GM12878 (cell line): ENCODE measurements around the gene SFXN5. TPM values are rescaled to one million over a fixed set of nuclear protein-coding genes. Genes with fewer than 3 reads are reported as not detected.

Source experiments
- ATAC-seq: fragments of 200-7000 bp; cut with Tn5 transposase; 3 replicates; pipeline ENCODE4 v1.9.1; 2020; ENCODE audit warnings: mild to moderate bottlenecking, moderate library complexity
- BruUV-seq: library from RNA; stranded (reverse); fragments of 400-500 nt; replicated peaks from 2 replicates; lab custom pipeline; 2021; lab: Mats Ljungman, UMichigan
- CTCF ChIA-PET: fragments of 300-600 bp; sonication (Branson Sonifier 250); formaldehyde crosslinking; extraction: SDS; loops from one replicate; lab custom pipeline; 2021; ENCODE audit warnings: inconsistent platforms; lab: Yijun Ruan, JAX
- POLR2A ChIA-PET: fragments of 350-600 bp; formaldehyde crosslinking; extraction: SDS; loops from one replicate; lab custom pipeline; 2021; ENCODE audit warnings: inconsistent platforms; lab: Charles Lee
- RAD21 ChIA-PET: fragments of 300-600 bp; sonication (Branson Sonifier 250); formaldehyde crosslinking; loops from one replicate; lab custom pipeline; 2023; ENCODE audit warnings: antibody characterized with exemption; ENCODE audit not compliant: unreplicated experiment; lab: Charles Lee
- SMC1A ChIA-PET: fragments of 300-600 bp; sonication (Branson Sonifier 250); formaldehyde crosslinking; loops from one replicate; lab custom pipeline; 2023; ENCODE audit not compliant: unreplicated experiment, uncharacterized antibody; lab: Charles Lee
- DNase-seq: peaks from one replicate; pipeline ENCODE4 v3.0.0-alpha.2; 2011; ENCODE audit warnings: low read depth, low spot score
- FAIRE-seq: peaks from 3 replicates; lab custom pipeline; 2011; peaks lifted over from hg19 to GRCh38; lab: Jason Lieb, UNC
- H2AFZ ChIP-seq: 2 replicates; pipeline ENCODE4 v1.6.0; 2011; ENCODE audit warnings: low read depth, low read length, control low read depth; ENCODE audit not compliant: control insufficient read depth
- H3K27ac ChIP-seq: 2 replicates; pipeline ENCODE4 v1.5.1; 2011; ENCODE audit warnings: control low read depth; ENCODE audit not compliant: control insufficient read depth, insufficient read depth
- H3K27me3 ChIP-seq, 2 experiments: replicated peaks in 1 of 2; 2 replicates each; pipeline versions ENCODE4 v1.6.0 to v1.6.1; 2011; ENCODE audit warnings: low read length in 1 of 2; ENCODE audit not compliant: control insufficient read depth in 2 of 2, insufficient read depth in 2 of 2
- H3K36me3 ChIP-seq, 2 experiments: 2 replicates each; pipeline ENCODE4 v1.5.1; 2011; ENCODE audit warnings: low read length in 1 of 2; ENCODE audit not compliant: control insufficient read depth in 2 of 2, insufficient read depth in 2 of 2
- H3K4me1 ChIP-seq: 2 replicates; pipeline ENCODE4 v1.6.1; 2011; ENCODE audit warnings: mild to moderate bottlenecking, low read length, moderate library complexity, mixed read lengths; ENCODE audit not compliant: control insufficient read depth, insufficient read depth
- H3K4me2 ChIP-seq: 2 replicates; pipeline ENCODE4 v1.6.0; 2011; ENCODE audit warnings: control low read depth; ENCODE audit not compliant: control insufficient read depth, insufficient read depth
- H3K4me3 ChIP-seq: fragments of 200-600 bp; sonication (generic); 2 replicates; pipeline ENCODE4 v1.5.1; 2016
- H3K79me2 ChIP-seq: 2 replicates; pipeline ENCODE4 v1.6.0; 2011; ENCODE audit warnings: low read length; ENCODE audit not compliant: control insufficient read depth, insufficient read depth
- H3K9ac ChIP-seq: 2 replicates; pipeline ENCODE4 v1.8.0; 2011; ENCODE audit warnings: low read length, control low read depth, mixed read lengths; ENCODE audit not compliant: control insufficient read depth, insufficient read depth
- H3K9me3 ChIP-seq: replicated peaks from 3 replicates; pipeline ENCODE4 v1.5.1; 2011; ENCODE audit warnings: mild to moderate bottlenecking, low read length; ENCODE audit not compliant: control insufficient read depth, insufficient read depth
- H4K20me1 ChIP-seq: 2 replicates; pipeline ENCODE4 v1.6.0; 2011; ENCODE audit not compliant: control insufficient read depth, insufficient read depth
- CHD1 ChIP-seq: IDR thresholded peaks from 2 replicates; pipeline ENCODE4 v1.6.1; 2012; ENCODE audit warnings: low read depth, low read length, improper control_type of control experiment
- CREM ChIP-seq: IDR thresholded peaks from 2 replicates; pipeline ENCODE4 v1.6.1; 2014; ENCODE audit warnings: antibody characterized with exemption, low read depth
- DPF2 ChIP-seq: fragments of 450-650 bp; IDR thresholded peaks from 2 replicates; pipeline ENCODE4 v1.6.1; 2017; ENCODE audit warnings: mild to moderate bottlenecking
- IKZF1 ChIP-seq: fragments of 450-650 bp; conservative IDR thresholded peaks from 2 replicates; pipeline ENCODE4 v1.6.1; 2017; ENCODE audit warnings: antibody characterized with exemption, mild to moderate bottlenecking
- KAT2A ChIP-seq: conservative IDR thresholded peaks from 2 replicates; pipeline ENCODE4 v1.6.1; 2011; ENCODE audit warnings: low read depth, low read length; ENCODE audit not compliant: control insufficient read depth
- MAX ChIP-seq: IDR thresholded peaks from 2 replicates; pipeline ENCODE4 v1.6.1; 2012; ENCODE audit warnings: low read depth, low read length, improper control_type of control experiment
- SMARCA5 ChIP-seq: fragments of 450-650 bp; IDR thresholded peaks from 2 replicates; pipeline ENCODE4 v1.6.1; 2017; ENCODE audit warnings: mild to moderate bottlenecking
- SUZ12 ChIP-seq: fragments of 200-600 bp; sonication (generic); IDR thresholded peaks from one replicate; pipeline ENCODE4 v1.6.1; 2018; ENCODE audit warnings: antibody characterized with exemption, mild to moderate bottlenecking; ENCODE audit not compliant: unreplicated experiment
- WGBS: methylation state at CpG from one replicate; pipeline ENCODE4 v1.1.6; 2016; ENCODE audit warnings: low lambda C conversion rate; ENCODE audit not compliant: insufficient replicate concordance, insufficient coverage; ENCODE audit errors: missing lambda C conversion rate; 5-methylcytosine and 5-hydroxymethylcytosine counted together
- in situ Hi-C: fragments of 300-500 bp; cut with MboI; formaldehyde crosslinking; loops from 9 replicates; pipeline ENCODE4 v1.14.3; 2018; ENCODE audit warnings: mixed read lengths
- intact Hi-C: fragments of 100-400 bp; cut with micrococcal nuclease; formaldehyde crosslinking; loops from one replicate; pipeline ENCODE4 v1.14.2; 2022; ENCODE audit not compliant: unreplicated experiment
- polyA plus RNA-seq, 11 experiments: library from polyadenylated mRNA; depleted of rRNA in 4 of 11; unstranded in 6 of 11; stranded (reverse) in 5 of 11; fragments of >200 nt; fragmentation: Nextera tagmentation in 4 of 11; fragmentation: Illumina TruSeq in 1 of 11; extraction: Ambion mirVana in 4 of 11; extraction: Trizol in 1 of 11; gene quantifications; 1 replicate in 1 of 11; 2 replicates in 10 of 11; pipeline versions ENCODE4 v1.2.1 to v1.2.3, GENCODE V29; 2011 to 2016; ENCODE audit warnings: inconsistent platforms in 2 of 11, missing spikeins in 2 of 11, low read depth in 1 of 11
- total RNA-seq, 4 experiments: library from RNA; depleted of rRNA in 3 of 4; stranded (reverse); fragments of >200 nt in 3 of 4; fragmentation: Illumina TruSeq in 1 of 4; extraction: Trizol in 1 of 4; gene quantifications; 2 replicates each; pipeline versions ENCODE4 v1.2.1 to v1.2.3, GENCODE V29; 2013 to 2021

SFXN5 gene
- total and polyA plus RNA-seq, 10 of the 15 experiments (the other 5 are each of a cell fraction or from before 2014, with no cell fraction given): 3.3 to 15.9 (median 11.2) TPM

- CTCF ChIA-PET: interaction anchor here (9.4 kb wide), 1 partner anchor 31 kb away, joined by 105 read pairs; no protein-coding TSS in a partner anchor
- DNase-seq: no peak
- RAD21 ChIA-PET: no interaction called here
- POLR2A ChIA-PET: no interaction called here
- Histone ChIP-seq H3K27ac (no peak overlapping the region), H3K36me3 (no peaks in the 10 kb centered on the region), H3K27me3 (peaks cover 7 to 48% of the 10 kb centered on the region in 2 experiments), H3K9ac (no peak overlapping the region), H3K4me1 (no peaks in the 10 kb centered on the region; the same call in 1 of the 2 replicates), H3K4me2 (0 out of 2 replicates have a peak overlapping the region, but pooled peaks have one; percentile 9), H2AFZ (no peak overlapping the region), H3K9me3 (no peaks in the 10 kb centered on the region; the same call in 2 of the 3 replicates), H3K79me2 (no peaks in the 10 kb centered on the region), H3K4me3 (no peak overlapping the region), H4K20me1 (peaks cover 2% of the 10 kb centered on the region; the same call in 1 of the 2 replicates)
- intact Hi-C loops: no loop called here
- in situ Hi-C loops: no loop called here
- no peak for ATAC-seq
- WGBS: 2% methylated on average over 36 of the region's 36 CpGs
- no peak for FAIRE-seq
- SMC1A ChIA-PET: no interaction called here
- BruUV-seq: no TSS peak
- peak; percentile 51; the same call in 1 of the 2 replicates for TF ChIP-seq DPF2
- no peak for TF ChIP-seq SMARCA5
- TF ChIP-seq KAT2A: no peak
- TF ChIP-seq MAX: no peak
- no peak for TF ChIP-seq CHD1
- no peak for TF ChIP-seq SUZ12
- peak; percentile 46; the same call in 1 of the 2 replicates for TF ChIP-seq IKZF1
- TF ChIP-seq CREM: no peak
Measured at GRCh38 chr2:72923833-72924352, 147.6 kb downstream of the SFXN5 start.
